Caco-2 (cell line): ENCODE results near the gene HES3. TPM values are rescaled to one million over a fixed set of nuclear protein-coding genes. Genes with fewer than 3 reads are reported as not detected.

Experiments
- BruUV-seq: library from RNA; stranded (reverse); fragments of 400-500 nt; replicated peaks from 2 replicates; lab custom pipeline; 2021; lab: Mats Ljungman, UMichigan
- CTCF ChIA-PET: fragments of 300-600 bp; sonication (Branson Sonifier 250); formaldehyde crosslinking; loops from one replicate; lab custom pipeline; 2022; ENCODE audit warnings: antibody characterized with exemption; lab: Charles Lee
- POLR2A ChIA-PET: fragments of 300-600 bp; sonication (Branson Sonifier 250); formaldehyde crosslinking; loops from one replicate; lab custom pipeline; 2022; ENCODE audit warnings: antibody characterized with exemption; lab: Charles Lee
- DNase-seq, 2 experiments: peaks; one replicate each; pipeline versions ENCODE4 v3.0.0 to v3.0.0-alpha.2; 2020 to 2022
- H3K27me3 ChIP-seq: replicated peaks from 2 replicates; pipeline ENCODE4 v1.6.0; 2011; ENCODE audit warnings: low read length; ENCODE audit not compliant: control insufficient read depth, insufficient read depth
- H3K36me3 ChIP-seq: 2 replicates; pipeline ENCODE4 v1.5.1; 2011; ENCODE audit warnings: low read length; ENCODE audit not compliant: control insufficient read depth, insufficient read depth
- H3K4me1 ChIP-seq: fragments of 250-450 bp; sonication (Bioruptor Pico); 2 replicates; pipeline ENCODE4 v1.5.1; 2020; ENCODE audit warnings: mild to moderate bottlenecking
- H3K4me3 ChIP-seq: 2 replicates; pipeline ENCODE4 v1.5.1; 2011; ENCODE audit warnings: low read depth, mild to moderate bottlenecking, control low read depth, low read length
- H3K9me3 ChIP-seq: fragments of 250-450 bp; sonication (Bioruptor Pico); 2 replicates; pipeline ENCODE4 v1.5.1; 2020; ENCODE audit warnings: mild to moderate bottlenecking, moderate library complexity
- H3K27ac Mint-ChIP-seq: one replicate; pipeline ENCODE4 v1.8.0; 2022; ENCODE audit warnings: mixed read lengths; ENCODE audit not compliant: unreplicated experiment
- H3K27me3 Mint-ChIP-seq: one replicate; pipeline ENCODE4 v1.8.0; 2022; ENCODE audit warnings: mixed read lengths; ENCODE audit not compliant: insufficient read depth, unreplicated experiment
- H3K36me3 Mint-ChIP-seq: one replicate; pipeline ENCODE4 v1.8.0; 2022; ENCODE audit warnings: mild to moderate bottlenecking, mixed read lengths; ENCODE audit not compliant: insufficient read depth, unreplicated experiment
- H3K4me1 Mint-ChIP-seq: one replicate; pipeline ENCODE4 v1.8.0; 2022; ENCODE audit warnings: low read depth, mixed read lengths; ENCODE audit not compliant: unreplicated experiment
- H3K4me3 Mint-ChIP-seq: one replicate; pipeline ENCODE4 v1.8.0; 2022; ENCODE audit warnings: mild to moderate bottlenecking, moderate library complexity, mixed read lengths; ENCODE audit not compliant: unreplicated experiment
- H3K9me3 Mint-ChIP-seq: one replicate; pipeline ENCODE4 v1.8.0; 2022; ENCODE audit warnings: mixed read lengths; ENCODE audit not compliant: unreplicated experiment
- intact Hi-C: fragments of 100-400 bp; cut with micrococcal nuclease; formaldehyde crosslinking; loops from one replicate; pipeline ENCODE4 v1.10.0; 2022; ENCODE audit not compliant: unreplicated experiment
- total RNA-seq: library from RNA; stranded (reverse); gene quantifications from 2 replicates; pipeline ENCODE4 v1.2.3, GENCODE V29; 2022
- TF ChIP-seq, protein P1 (sequence below), 2 experiments: fragments of 200-600 bp in 1 of 2; IDR thresholded peaks; 1 replicate in 1 of 2; 2 replicates in 1 of 2; pipeline versions ENCODE4 v1.5.1 to v1.8.0; 2011 to 2022; ENCODE audit warnings: antibody characterized with exemption in 1 of 2, control low read depth in 1 of 2, inconsistent platforms in 1 of 2, low read depth in 1 of 2, low read length in 1 of 2, mild to moderate bottlenecking in 1 of 2, moderate library complexity in 1 of 2; ENCODE audit not compliant: insufficient read depth in 1 of 2, severe bottlenecking in 1 of 2, unreplicated experiment in 1 of 2

HES3 gene
- total RNA-seq, 1 experiment from 2014 or later, result not detected

DNA sequence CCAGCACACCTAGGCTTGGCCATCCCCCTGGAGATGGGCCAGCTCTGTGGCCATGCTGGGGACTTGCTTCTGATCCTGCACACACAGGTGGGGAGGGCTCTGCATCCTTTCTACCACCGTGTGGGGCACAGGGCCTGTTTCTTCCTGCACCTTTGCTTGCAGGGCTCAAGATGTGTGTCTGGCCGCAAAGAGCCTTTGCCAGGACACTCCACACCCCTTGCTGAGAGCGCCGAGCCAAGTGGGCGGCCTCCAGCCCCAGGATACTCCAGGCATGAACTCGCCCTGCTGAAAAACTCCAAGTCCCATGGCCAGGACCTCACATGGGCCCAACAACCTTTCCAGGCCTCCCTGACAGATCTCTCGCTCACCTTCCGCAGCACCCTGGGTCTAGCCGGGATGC is 28.5 kb downstream of the HES3 start:
- DNase-seq, result no peak
- CTCF ChIA-PET, result no interaction called here
- no peaks in the 10 kb centered on the region for H3K27me3 ChIP-seq
- TF ChIP-seq, protein P1, sequence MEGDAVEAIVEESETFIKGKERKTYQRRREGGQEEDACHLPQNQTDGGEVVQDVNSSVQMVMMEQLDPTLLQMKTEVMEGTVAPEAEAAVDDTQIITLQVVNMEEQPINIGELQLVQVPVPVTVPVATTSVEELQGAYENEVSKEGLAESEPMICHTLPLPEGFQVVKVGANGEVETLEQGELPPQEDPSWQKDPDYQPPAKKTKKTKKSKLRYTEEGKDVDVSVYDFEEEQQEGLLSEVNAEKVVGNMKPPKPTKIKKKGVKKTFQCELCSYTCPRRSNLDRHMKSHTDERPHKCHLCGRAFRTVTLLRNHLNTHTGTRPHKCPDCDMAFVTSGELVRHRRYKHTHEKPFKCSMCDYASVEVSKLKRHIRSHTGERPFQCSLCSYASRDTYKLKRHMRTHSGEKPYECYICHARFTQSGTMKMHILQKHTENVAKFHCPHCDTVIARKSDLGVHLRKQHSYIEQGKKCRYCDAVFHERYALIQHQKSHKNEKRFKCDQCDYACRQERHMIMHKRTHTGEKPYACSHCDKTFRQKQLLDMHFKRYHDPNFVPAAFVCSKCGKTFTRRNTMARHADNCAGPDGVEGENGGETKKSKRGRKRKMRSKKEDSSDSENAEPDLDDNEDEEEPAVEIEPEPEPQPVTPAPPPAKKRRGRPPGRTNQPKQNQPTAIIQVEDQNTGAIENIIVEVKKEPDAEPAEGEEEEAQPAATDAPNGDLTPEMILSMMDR (IDR thresholded peaks at IDR 0.05; ENCODE audit: insufficient read depth in 1 of 2, low read depth in 1 of 2, low read length in 1 of 2, severe bottlenecking in 1 of 2, unreplicated experiment in 1 of 2), result no peak
- no peak overlapping the region for H3K27ac Mint-ChIP-seq
- H3K9me3 ChIP-seq, result no peaks in the 10 kb centered on the region
- POLR2A ChIA-PET, result no interaction called here
- peaks cover 27% of the 10 kb centered on the region for H3K36me3 Mint-ChIP-seq
- H3K36me3 ChIP-seq, result no peaks in the 10 kb centered on the region
- no peak overlapping the region for H3K4me3 ChIP-seq
- H3K27me3 Mint-ChIP-seq, result no peaks in the 10 kb centered on the region
- no peaks in the 10 kb centered on the region for H3K4me1 Mint-ChIP-seq
- H3K9me3 Mint-ChIP-seq, result no peaks in the 10 kb centered on the region
- no peaks in the 10 kb centered on the region for H3K4me1 ChIP-seq
- H3K4me3 Mint-ChIP-seq, result no peak overlapping the region
- no TSS peak for BruUV-seq
- intact Hi-C loops, result no loop called here

DNA sequence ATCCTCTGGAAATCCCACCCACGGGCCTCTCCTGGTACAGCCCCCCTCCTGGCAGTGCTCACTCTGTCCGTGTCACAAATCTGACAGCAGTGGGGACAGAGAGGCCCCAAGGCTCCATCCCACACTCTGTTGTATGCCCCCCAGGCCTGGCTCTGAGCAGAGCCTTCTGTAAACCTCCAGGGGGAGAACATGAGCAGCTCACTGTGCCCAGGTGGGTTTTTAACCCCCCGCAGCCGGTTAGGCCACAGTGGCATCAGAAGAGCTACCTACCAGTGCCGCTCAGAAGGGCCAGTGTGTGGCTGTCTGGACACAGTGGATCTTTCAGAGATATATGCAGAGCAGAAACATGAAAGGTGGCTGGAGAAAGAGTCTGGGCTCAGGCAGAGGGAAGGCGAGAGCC is 28.9 kb downstream of the HES3 start:
- Mint-ChIP-seq H3K27ac (no peak overlapping the region), H3K4me1 (no peaks in the 10 kb centered on the region), H3K9me3 (no peaks in the 10 kb centered on the region), H3K36me3 (peaks cover 28% of the 10 kb centered on the region), H3K27me3 (no peaks in the 10 kb centered on the region), H3K4me3 (no peak overlapping the region)
- intact Hi-C loops, result no loop called here
- no TSS peak for BruUV-seq
- ChIA-PET POLR2A (no interaction called here), CTCF (no interaction called here)
- Histone ChIP-seq H3K27me3 (no peaks in the 10 kb centered on the region), H3K4me1 (no peaks in the 10 kb centered on the region), H3K4me3 (no peak overlapping the region), H3K9me3 (no peaks in the 10 kb centered on the region), H3K36me3 (no peaks in the 10 kb centered on the region; the same call in 1 of the 2 replicates)
- TF ChIP-seq, protein P1 (IDR thresholded peaks at IDR 0.05; ENCODE audit: insufficient read depth in 1 of 2, low read depth in 1 of 2, low read length in 1 of 2, severe bottlenecking in 1 of 2, unreplicated experiment in 1 of 2), result no peak
- DNase-seq, result no peak

DNA sequence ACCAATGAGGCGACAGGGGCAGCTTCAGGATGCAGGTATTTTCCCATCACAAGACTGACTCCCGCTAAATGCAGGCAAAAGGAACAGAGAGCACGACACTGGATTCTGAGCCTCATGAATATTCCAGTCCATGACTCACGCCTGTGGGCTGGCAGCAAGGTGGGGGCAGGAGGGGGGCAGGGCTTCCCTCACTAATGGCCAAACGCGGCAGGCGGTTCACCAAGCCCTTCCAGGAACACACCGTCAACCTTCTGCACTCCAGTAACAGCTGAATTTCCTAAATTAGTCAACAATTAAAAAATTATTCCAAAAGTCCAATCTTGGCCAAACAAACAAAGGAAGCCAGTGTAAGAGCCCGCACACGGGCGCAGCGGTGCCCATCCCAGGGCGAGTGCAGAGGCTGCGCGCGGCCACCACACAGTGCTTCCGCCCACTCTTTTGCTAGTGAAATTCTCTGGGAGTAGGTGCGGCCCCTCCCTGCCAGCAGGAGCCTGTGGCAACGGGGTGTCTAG is 29.5 kb downstream of the HES3 start:
- no peaks in the 10 kb centered on the region for H3K4me1 Mint-ChIP-seq
- no peaks in the 10 kb centered on the region; the same call in 1 of the 2 replicates for H3K36me3 ChIP-seq
- no peak overlapping the region for H3K4me3 Mint-ChIP-seq
- no peak for DNase-seq
- POLR2A ChIA-PET, result no interaction called here
- CTCF ChIA-PET, result no interaction called here
- H3K9me3 Mint-ChIP-seq, result no peaks in the 10 kb centered on the region
- H3K27ac Mint-ChIP-seq, result no peak overlapping the region
- H3K27me3 Mint-ChIP-seq, result no peaks in the 10 kb centered on the region
- H3K4me1 ChIP-seq, result no peaks in the 10 kb centered on the region
- H3K4me3 ChIP-seq, result no peak overlapping the region
- peaks cover 33% of the 10 kb centered on the region for H3K36me3 Mint-ChIP-seq
- intact Hi-C loops, result no loop called here
- no TSS peak for BruUV-seq
- H3K9me3 ChIP-seq, result no peaks in the 10 kb centered on the region
- H3K27me3 ChIP-seq, result no peaks in the 10 kb centered on the region
- TF ChIP-seq, protein P1 (IDR thresholded peaks at IDR 0.05; ENCODE audit: insufficient read depth in 1 of 2, low read depth in 1 of 2, low read length in 1 of 2, severe bottlenecking in 1 of 2, unreplicated experiment in 1 of 2), result no peak
